Measurements from ENCODE around the gene IZUMO2.

Gene IZUMO2

GRCh38 chr19:50162988-50163387, at the start of gene IZUMO2:
Gene IZUMO2 (minus strand): TSS chr19:50163281. CDS start chr19:50163194, 87 bp downstream.
- no peak for DNase-seq (ENCODE audit: low spot score)

- DNase-seq (ENCODE audit: low spot score), result no peak
Observed at GRCh38 chr19:50210425-50210824, 47.3 kb upstream of the IZUMO2 start.

- no peak for DNase-seq (ENCODE audit: low spot score)
Observed at GRCh38 chr19:50209131-50209530, 46.0 kb upstream of the IZUMO2 start.

- DNase-seq (ENCODE audit: low spot score), result no peak
Observed at GRCh38 chr19:50207730-50208129, 44.6 kb upstream of the IZUMO2 start.

- DNase-seq (ENCODE audit: low spot score), result no peak
Observed at GRCh38 chr19:50206191-50206590, 43.1 kb upstream of the IZUMO2 start.

- DNase-seq (ENCODE audit: low spot score), result no peak
Observed at GRCh38 chr19:50205681-50206138, 42.6 kb upstream of the IZUMO2 start.

- DNase-seq (ENCODE audit: low spot score), result no peak
Observed at GRCh38 chr19:50204811-50205675, 42.0 kb upstream of the IZUMO2 start.

GRCh38 chr19:50204081-50204428, 41.0 kb upstream of the IZUMO2 start:
- DNase-seq (ENCODE audit: low spot score), result no peak

GRCh38 chr19:50203281-50204080, 40.4 kb upstream of the IZUMO2 start, which contains the start of gene MYH14:
Gene MYH14 (plus strand): TSS chr19:50203622. CDS start chr19:50210366, 6,744 bp downstream.
- peak; percentile 97 for DNase-seq (ENCODE audit: low spot score)

GRCh38 chr19:50202962-50203280, 39.8 kb upstream of the IZUMO2 start:
- DNase-seq (ENCODE audit: low spot score), result no peak

- peak; percentile 21 for DNase-seq (ENCODE audit: low spot score)
Observed at GRCh38 chr19:50202386-50202785, 39.3 kb upstream of the IZUMO2 start.

GRCh38 chr19:50199259-50199555, 36.1 kb upstream of the IZUMO2 start:
- no peak for DNase-seq (ENCODE audit: low spot score)

- DNase-seq (ENCODE audit: low spot score), result peak; percentile 15
Observed at GRCh38 chr19:50198431-50199258, 35.6 kb upstream of the IZUMO2 start.

GRCh38 chr19:50197348-50197747, 34.3 kb upstream of the IZUMO2 start:
- no peak for DNase-seq (ENCODE audit: low spot score)

GRCh38 chr19:50196322-50196932, 33.3 kb upstream of the IZUMO2 start:
- DNase-seq (ENCODE audit: low spot score), result no peak

DNA sequence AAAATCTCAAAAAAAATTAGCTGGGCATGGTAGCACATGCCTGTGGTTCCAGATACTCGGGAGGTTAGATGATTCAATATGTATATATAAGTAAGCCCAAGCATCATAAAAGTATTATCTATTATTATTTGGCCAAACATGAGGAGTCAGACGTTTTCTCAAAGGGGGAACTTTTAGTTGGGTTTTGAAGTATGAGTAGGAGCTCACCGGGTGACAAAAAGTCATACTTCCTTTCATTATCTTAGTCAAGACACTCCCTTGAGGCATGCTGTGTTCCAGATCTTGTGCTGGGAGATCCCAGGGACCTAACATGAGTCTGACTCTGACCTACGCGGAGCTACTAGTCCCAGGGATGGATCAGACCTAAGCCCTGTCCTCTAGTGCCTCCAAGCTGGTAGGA, 32.1 kb upstream of the IZUMO2 start:
- DNase-seq (ENCODE audit: low spot score), result no peak

DNA sequence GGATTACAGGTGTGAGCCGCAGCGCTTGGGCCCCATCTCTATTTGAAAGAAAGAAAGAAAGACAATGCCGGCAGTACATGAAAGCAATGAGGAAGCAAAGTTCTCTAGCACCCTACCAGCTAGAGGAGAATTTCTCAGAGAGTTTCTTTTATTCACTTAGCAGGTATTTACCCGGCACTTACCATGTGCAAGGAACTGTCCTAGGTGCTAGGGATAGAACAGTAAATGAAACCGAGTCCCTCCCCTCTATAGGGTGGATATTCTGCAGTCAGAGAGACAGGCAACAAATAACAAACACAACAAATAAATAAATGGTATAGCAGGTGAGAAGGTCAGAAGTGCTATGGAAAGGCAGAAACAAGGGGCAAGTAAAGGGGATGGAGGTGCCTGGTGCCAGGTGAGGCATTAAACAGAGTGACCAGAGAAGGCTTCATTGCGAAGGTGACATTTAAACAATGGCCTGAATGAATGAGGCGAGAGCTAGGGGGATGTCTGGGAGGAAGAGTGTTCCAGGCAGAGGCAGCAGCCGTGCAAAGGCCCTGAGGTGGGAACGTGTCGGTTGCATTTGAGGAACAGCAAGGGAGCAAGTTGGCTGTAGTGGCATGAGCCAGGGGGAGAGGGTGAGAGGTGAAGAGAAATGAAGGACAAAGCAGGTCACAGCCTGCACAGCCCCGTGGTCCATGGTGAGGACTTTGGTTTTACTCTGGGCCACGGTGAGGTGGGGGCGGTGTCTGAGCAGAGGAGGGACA, 29.6 kb upstream of the IZUMO2 start:
- no peak for DNase-seq (ENCODE audit: low spot score)

- no peak for DNase-seq (ENCODE audit: low spot score)
Observed at GRCh38 chr19:50191216-50191615, 28.1 kb upstream of the IZUMO2 start.

DNA sequence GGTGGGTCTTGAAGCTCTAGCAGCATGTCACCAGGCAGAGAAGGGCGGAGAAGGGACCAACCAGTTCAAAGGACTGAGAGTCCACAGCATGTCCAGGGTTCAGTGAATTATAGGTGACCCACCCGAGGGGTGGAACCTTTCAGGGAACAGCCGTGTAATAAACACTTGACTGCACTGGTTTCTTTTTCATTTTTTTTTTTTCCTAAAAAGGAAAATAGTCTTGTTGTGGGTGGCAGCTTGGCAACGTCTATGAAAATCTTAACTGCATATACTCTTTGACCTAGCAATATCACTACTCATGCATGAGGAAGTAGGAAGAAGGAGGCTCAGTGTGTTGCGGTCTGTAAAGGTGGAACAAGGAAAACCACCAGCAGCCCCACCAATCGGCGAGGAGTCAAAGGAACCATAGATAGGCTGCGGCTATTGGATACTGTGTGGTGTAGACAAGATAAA, 27.4 kb upstream of the IZUMO2 start:
- no peak for DNase-seq (ENCODE audit: low spot score)

DNA sequence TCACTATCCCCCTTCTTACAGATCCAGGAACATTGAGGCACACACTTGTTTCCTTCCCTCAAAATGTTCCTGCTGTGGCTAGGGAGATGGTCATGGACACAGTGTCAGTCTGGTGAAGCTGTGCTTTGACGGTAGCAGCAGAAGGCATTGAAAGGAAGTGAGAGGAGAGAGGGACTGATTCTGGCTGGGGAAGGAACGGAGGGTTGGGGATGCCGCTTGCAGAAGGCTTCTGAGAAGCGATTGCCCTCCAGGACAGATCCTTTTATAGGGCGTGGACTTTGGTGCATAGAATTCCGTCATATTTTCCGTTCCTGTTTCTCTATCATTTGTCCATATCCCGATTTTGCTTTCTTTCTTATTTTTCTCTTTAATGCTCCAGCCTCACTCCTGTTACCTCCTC, 26.2 kb upstream of the IZUMO2 start:
- no peak for DNase-seq (ENCODE audit: low spot score)

- no peak for DNase-seq (ENCODE audit: low spot score)
Observed at GRCh38 chr19:50187937-50188336, 24.9 kb upstream of the IZUMO2 start.

All from putamen (tissue), 1 donor.